ENCODE measurements around the gene ZG16. TPM values are rescaled to one million over a fixed set of nuclear protein-coding genes. Genes with fewer than 3 reads are reported as not detected.

Gene ZG16
- total and polyA plus RNA-seq, 2 of the 8 experiments (the other 6 are each of a cell fraction or from before 2014, with no cell fraction given), result not detected

- no peaks in the 10 kb centered on the region for H3K9me3 ChIP-seq (ENCODE audit: insufficient read depth in 2 of 2, low read depth in 1 of 2, low read length in 1 of 2)
- H4K20me1 ChIP-seq (replicated peaks in 1 of 2; ENCODE audit: control insufficient read depth in 1 of 2, insufficient read depth in 2 of 2, low read length in 2 of 2), result peaks cover 6 to 10% of the 10 kb centered on the region in 2 experiments
- H2BK20ac ChIP-seq (ENCODE audit: low read length), result no peak overlapping the region
- H4K8ac ChIP-seq (ENCODE audit: extremely low read depth, insufficient read depth, low read length), result no peak overlapping the region
- H3K36me3 ChIP-seq (ENCODE audit: control insufficient read depth in 2 of 4, insufficient read depth in 4 of 4, low read length in 3 of 4), result peaks cover 7 to 26% (median 13%) of the 10 kb centered on the region in 4 experiments
- peak overlapping the region; percentile 92 for H3K4ac ChIP-seq (replicated peaks; ENCODE audit: insufficient read length, low read depth, low read length)
- no peak overlapping the region for H2BK120ac ChIP-seq (replicated peaks; ENCODE audit: low read depth, low read length)
- H3K56ac ChIP-seq (replicated peaks; ENCODE audit: insufficient read length, low read depth, low read length), result no peak overlapping the region
- no peak for DNase-seq (ENCODE audit: low read depth in 1 of 2, low spot score in 2 of 2)
- peak overlapping the region in 3 of 4 experiments; percentile 2 to 23 (median 18); a peak in 3 of 7 replicates for H3K9ac ChIP-seq (replicated peaks in 1 of 4; ENCODE audit: extremely low read depth in 1 of 4, low read depth in 3 of 4, low read length in 3 of 4)
- peak overlapping the region; percentile 92; the same call in 1 of the 2 replicates for H2BK12ac ChIP-seq (ENCODE audit: low read depth, low read length)
- no peak for TF ChIP-seq FOSL1 (IDR thresholded peaks at IDR 0.05; ENCODE audit: insufficient read depth, low read depth, low read length)
- 0 out of 4 replicates have a peak, but pooled peaks of 1 of the 2 experiments have one; percentile 16 for TF ChIP-seq SIN3A (conservative IDR thresholded peaks at IDR 0.05 in 1 of 2, IDR thresholded peaks at IDR 0.05 in 1 of 2; ENCODE audit: low read depth in 1 of 2, low read length in 2 of 2)
- TF ChIP-seq MAX (IDR thresholded peaks at IDR 0.05), result peak; percentile 84
- peak; percentile 53 for TF ChIP-seq E2F6 (IDR thresholded peaks at IDR 0.05)
- TF ChIP-seq SAP30 (IDR thresholded peaks at IDR 0.05; ENCODE audit: insufficient read depth, insufficient replicate concordance, low read length), result peak; percentile 18
- H3K4me3 ChIP-seq (ENCODE audit: extremely low read depth in 1 of 4, insufficient read depth in 2 of 4, low read depth in 3 of 4, low read length in 4 of 4), result peak overlapping the region; percentile 59 to 91 (median 83)
- peak overlapping the region; percentile 40; the same call in 1 of the 2 replicates for H2AK5ac ChIP-seq (ENCODE audit: low read depth, low read length)
- peak overlapping the region; percentile 83 for H3K18ac ChIP-seq (ENCODE audit: extremely low read depth, low read length)
- H3K79me1 ChIP-seq (ENCODE audit: low read depth, low read length), result no peaks in the 10 kb centered on the region; the same call in none of the 2 replicates
- peaks cover 0 to 47% (median 36%) of the 10 kb centered on the region in 4 experiments; a peak in 6 of 7 replicates for H3K4me1 ChIP-seq (replicated peaks in 1 of 4; ENCODE audit: control insufficient read depth in 3 of 4, insufficient read depth in 4 of 4, low read length in 3 of 4)
- peak overlapping the region; percentile 82 for H2BK15ac ChIP-seq (ENCODE audit: low read length)
- no peak overlapping the region for H3K14ac ChIP-seq (ENCODE audit: insufficient read length)
- WGBS, 2 experiments (ENCODE audit: extremely low coverage in 1 of 2, insufficient coverage in 1 of 2, insufficient read length in 1 of 2, insufficient replicate concordance in 2 of 2, low coverage in 1 of 2, low lambda C conversion rate in 2 of 2, missing lambda C conversion rate in 1 of 2), result 56% methylated on average over 22 of the region's 24 CpGs; no CpG with 5 or more reads in 1 of the 2 experiments
- peak overlapping the region; percentile 91 to 92 for H3K4me2 ChIP-seq (ENCODE audit: insufficient read depth in 1 of 2, low read depth in 2 of 2, low read length in 2 of 2)
- H3K27ac ChIP-seq (ENCODE audit: low read depth, low read length), result 0 out of 2 replicates have a peak overlapping the region, but pooled peaks have one; percentile 17
- H3K27me3 ChIP-seq (replicated peaks in 1 of 4; ENCODE audit: control insufficient read depth in 3 of 4, extremely low read depth in 1 of 4, insufficient read depth in 3 of 4, low read length in 3 of 4), result no peaks in the 10 kb centered on the region
- ChIA-PET CTCF (ENCODE audit: partially characterized antibody) (interaction anchor here (0.7 to 17.5 kb wide), 8 partner anchors 24 to 241 kb away, joined by 3 to 212 read pairs (median 4); no protein-coding TSS in a partner anchor), POLR2A (ENCODE audit: partially characterized antibody) (interaction anchor here (0.7 to 16.6 kb wide), 12 partner anchors 11 to 218 kb away, joined by 3 to 167 read pairs (median 4); partner anchors contain the start of genes CDIPT, HIRIP3 and TLCD3B)
- H2BK5ac ChIP-seq (ENCODE audit: low read depth, low read length), result peak overlapping the region; percentile 89
- H4K5ac ChIP-seq (ENCODE audit: insufficient read length, low read depth, low read length), result no peak overlapping the region
- H3K23me2 ChIP-seq (ENCODE audit: low read depth, low read length), result peaks cover 27% of the 10 kb centered on the region
- FAIRE-seq, result no peak
- H3K23ac ChIP-seq (ENCODE audit: insufficient read length), result no peak overlapping the region
- no peak overlapping the region for H2AFZ ChIP-seq (ENCODE audit: low read length)
- H4K91ac ChIP-seq (replicated peaks; ENCODE audit: insufficient read length, low read length), result peak overlapping the region; percentile 79
- peaks cover 0 to 29% of the 10 kb centered on the region in 2 experiments; a peak in 2 of 4 replicates for H3K79me2 ChIP-seq (ENCODE audit: control insufficient read depth in 1 of 2, insufficient read depth in 2 of 2, low read length in 2 of 2)
Observed at GRCh38 chr16:29813644-29814562, 35.8 kb downstream of the ZG16 start.
